ENCODE measurements around the gene FAM193B.
"Not testable (repeated sequence)": the region's sequence is repeated elsewhere in the genome, so short reads cannot be mapped to it uniquely, and the experiment has no call there.

Gene FAM193B

GRCh38 chr5:177576169-177576568, 21.8 kb upstream of the FAM193B start:
- TF ChIP-seq SUZ12 (IDR thresholded peaks at IDR 0.05; ENCODE audit: extremely low read depth, insufficient read depth, insufficient read length) (no peak), ZNF274 (IDR thresholded peaks at IDR 0.05; ENCODE audit: low read depth, low read length) (no peak), YY1 (IDR thresholded peaks at IDR 0.05; ENCODE audit: insufficient read depth, insufficient read length) (no peak)
- no peaks in the 10 kb centered on the region for H3K27me3 ChIP-seq (ENCODE audit: insufficient read depth, insufficient read length)
- no peak for DNase-seq (ENCODE audit: low read depth, low spot score)
- H3K36me3 ChIP-seq (ENCODE audit: insufficient read depth, insufficient read length, low read length), result no peaks in the 10 kb centered on the region
- H3K9me3 ChIP-seq (ENCODE audit: insufficient read depth, low read length), result no peaks in the 10 kb centered on the region
- no peak overlapping the region for H3K9ac ChIP-seq (ENCODE audit: insufficient read length, low read depth)
- no peak overlapping the region for H3K4me3 ChIP-seq (ENCODE audit: insufficient read length, low read depth)
- H3K4me1 ChIP-seq (ENCODE audit: insufficient read depth, insufficient read length), result no peaks in the 10 kb centered on the region

- Histone ChIP-seq H3K9ac (ENCODE audit: insufficient read length, low read depth) (no peak overlapping the region), H3K27me3 (ENCODE audit: insufficient read depth, insufficient read length) (no peaks in the 10 kb centered on the region), H3K4me3 (ENCODE audit: insufficient read length, low read depth) (no peak overlapping the region), H3K36me3 (ENCODE audit: insufficient read depth, insufficient read length, low read length) (no peaks in the 10 kb centered on the region), H3K4me1 (ENCODE audit: insufficient read depth, insufficient read length) (no peaks in the 10 kb centered on the region), H3K9me3 (ENCODE audit: insufficient read depth, low read length) (no peaks in the 10 kb centered on the region)
- DNase-seq (ENCODE audit: low read depth, low spot score), result no peak
- TF ChIP-seq SUZ12 (IDR thresholded peaks at IDR 0.05; ENCODE audit: extremely low read depth, insufficient read depth, insufficient read length), result no peak
- no peak for TF ChIP-seq YY1 (IDR thresholded peaks at IDR 0.05; ENCODE audit: insufficient read depth, insufficient read length)
- TF ChIP-seq ZNF274 (IDR thresholded peaks at IDR 0.05; ENCODE audit: low read depth, low read length), result no peak
Measured at GRCh38 chr5:177575488-177575887, 21.1 kb upstream of the FAM193B start.

GRCh38 chr5:177569894-177570293, 15.5 kb upstream of the FAM193B start:
- no peaks in the 10 kb centered on the region for H3K4me1 ChIP-seq (ENCODE audit: insufficient read depth, insufficient read length)
- H3K27me3 ChIP-seq (ENCODE audit: insufficient read depth, insufficient read length), result no peaks in the 10 kb centered on the region
- TF ChIP-seq SUZ12 (IDR thresholded peaks at IDR 0.05; ENCODE audit: extremely low read depth, insufficient read depth, insufficient read length) (no peak), ZNF274 (IDR thresholded peaks at IDR 0.05; ENCODE audit: low read depth, low read length) (no peak), YY1 (IDR thresholded peaks at IDR 0.05; ENCODE audit: insufficient read depth, insufficient read length) (no peak)
- no peak for DNase-seq (ENCODE audit: low read depth, low spot score)
- H3K4me3 ChIP-seq (ENCODE audit: insufficient read length, low read depth), result no peak overlapping the region
- no peaks in the 10 kb centered on the region for H3K36me3 ChIP-seq (ENCODE audit: insufficient read depth, insufficient read length, low read length)
- H3K9me3 ChIP-seq (ENCODE audit: insufficient read depth, low read length), result no peaks in the 10 kb centered on the region
- no peak overlapping the region for H3K9ac ChIP-seq (ENCODE audit: insufficient read length, low read depth)

- Histone ChIP-seq H3K9ac (ENCODE audit: insufficient read length, low read depth) (no peak overlapping the region), H3K4me1 (ENCODE audit: insufficient read depth, insufficient read length) (no peaks in the 10 kb centered on the region), H3K36me3 (ENCODE audit: insufficient read depth, insufficient read length, low read length) (no peaks in the 10 kb centered on the region), H3K4me3 (ENCODE audit: insufficient read length, low read depth) (no peak overlapping the region), H3K9me3 (ENCODE audit: insufficient read depth, low read length) (no peaks in the 10 kb centered on the region), H3K27me3 (ENCODE audit: insufficient read depth, insufficient read length) (no peaks in the 10 kb centered on the region)
- no peak for DNase-seq (ENCODE audit: low read depth, low spot score)
- TF ChIP-seq ZNF274 (IDR thresholded peaks at IDR 0.05; ENCODE audit: low read depth, low read length) (no peak), SUZ12 (IDR thresholded peaks at IDR 0.05; ENCODE audit: extremely low read depth, insufficient read depth, insufficient read length) (no peak), YY1 (IDR thresholded peaks at IDR 0.05; ENCODE audit: insufficient read depth, insufficient read length) (no peak)
Measured at GRCh38 chr5:177568326-177568725, 14.0 kb upstream of the FAM193B start.

- Histone ChIP-seq H3K9ac (ENCODE audit: insufficient read length, low read depth) (no peak overlapping the region), H3K27me3 (ENCODE audit: insufficient read depth, insufficient read length) (no peaks in the 10 kb centered on the region), H3K36me3 (ENCODE audit: insufficient read depth, insufficient read length, low read length) (no peaks in the 10 kb centered on the region), H3K9me3 (ENCODE audit: insufficient read depth, low read length) (peaks cover 13% of the 10 kb centered on the region; the same call in 1 of the 2 replicates), H3K4me1 (ENCODE audit: insufficient read depth, insufficient read length) (no peaks in the 10 kb centered on the region), H3K4me3 (ENCODE audit: insufficient read length, low read depth) (no peak overlapping the region)
- no peak for TF ChIP-seq ZNF274 (IDR thresholded peaks at IDR 0.05; ENCODE audit: low read depth, low read length)
- TF ChIP-seq YY1 (IDR thresholded peaks at IDR 0.05; ENCODE audit: insufficient read depth, insufficient read length), result no peak
- DNase-seq (ENCODE audit: low read depth, low spot score), result no peak
Measured at GRCh38 chr5:177565046-177565445, 10.7 kb upstream of the FAM193B start.

GRCh38 chr5:177559446-177559941, 5.1 kb upstream of the FAM193B start:
- not testable (repeated sequence) for DNase-seq (ENCODE audit: low read depth, low spot score); H3K4me1 ChIP-seq (ENCODE audit: insufficient read depth, insufficient read length); H3K9ac ChIP-seq (ENCODE audit: insufficient read length, low read depth); H3K4me3 ChIP-seq (ENCODE audit: insufficient read length, low read depth); H3K36me3 ChIP-seq (ENCODE audit: insufficient read depth, insufficient read length, low read length); H3K27me3 ChIP-seq (ENCODE audit: insufficient read depth, insufficient read length)
- H3K9me3 ChIP-seq (ENCODE audit: insufficient read depth, low read length), result peaks cover 13% of the 10 kb centered on the region; the same call in 1 of the 2 replicates

- peaks cover 13% of the 10 kb centered on the region; the same call in 1 of the 2 replicates for H3K9me3 ChIP-seq (ENCODE audit: insufficient read depth, low read length)
- no peak overlapping the region for H3K9ac ChIP-seq (ENCODE audit: insufficient read length, low read depth)
- H3K4me3 ChIP-seq (ENCODE audit: insufficient read length, low read depth), result no peak overlapping the region
- no peak for TF ChIP-seq ZNF274 (IDR thresholded peaks at IDR 0.05; ENCODE audit: low read depth, low read length)
- DNase-seq (ENCODE audit: low read depth, low spot score), result no peak
- peaks cover 9% of the 10 kb centered on the region for H3K4me1 ChIP-seq (ENCODE audit: insufficient read depth, insufficient read length)
- no peaks in the 10 kb centered on the region for H3K27me3 ChIP-seq (ENCODE audit: insufficient read depth, insufficient read length)
- peaks cover 5% of the 10 kb centered on the region for H3K36me3 ChIP-seq (ENCODE audit: insufficient read depth, insufficient read length, low read length)
Measured at GRCh38 chr5:177557796-177558195, 3.4 kb upstream of the FAM193B start.

- no peak overlapping the region for H3K9ac ChIP-seq (ENCODE audit: insufficient read length, low read depth)
- peaks cover 11% of the 10 kb centered on the region for H3K4me1 ChIP-seq (ENCODE audit: insufficient read depth, insufficient read length)
- H3K36me3 ChIP-seq (ENCODE audit: insufficient read depth, insufficient read length, low read length), result peaks cover 11% of the 10 kb centered on the region
- TF ChIP-seq YY1 (IDR thresholded peaks at IDR 0.05; ENCODE audit: insufficient read depth, insufficient read length), result no peak
- no peak for TF ChIP-seq ZNF274 (IDR thresholded peaks at IDR 0.05; ENCODE audit: low read depth, low read length)
- no peak for TF ChIP-seq SUZ12 (IDR thresholded peaks at IDR 0.05; ENCODE audit: extremely low read depth, insufficient read depth, insufficient read length)
- no peaks in the 10 kb centered on the region for H3K27me3 ChIP-seq (ENCODE audit: insufficient read depth, insufficient read length)
- H3K4me3 ChIP-seq (ENCODE audit: insufficient read length, low read depth), result no peak overlapping the region
- peaks cover 8% of the 10 kb centered on the region; the same call in 1 of the 2 replicates for H3K9me3 ChIP-seq (ENCODE audit: insufficient read depth, low read length)
- DNase-seq (ENCODE audit: low read depth, low spot score), result no peak
Measured at GRCh38 chr5:177557041-177557647, 2.8 kb upstream of the FAM193B start.

Measured in NT2/D1 (cell line).